IMR-90 (cell line): ENCODE data around the gene OSTF1. TPM values are rescaled to one million over a fixed set of nuclear protein-coding genes. Genes with fewer than 3 reads are reported as not detected.

Experiments used
- ATAC-seq: fragments of 200-7000 bp; cut with Tn5 transposase; 2 replicates; pipeline ENCODE4 v1.9.1; 2020; ENCODE audit warnings: low read depth, mild to moderate bottlenecking, moderate library complexity
- BruUV-seq: library from RNA; stranded (reverse); fragments of 400-500 nt; replicated peaks from 2 replicates; lab custom pipeline; 2021; lab: Mats Ljungman, UMichigan
- CTCF ChIA-PET: fragments of 300-600 bp; formaldehyde crosslinking; extraction: SDS; loops from one replicate; lab custom pipeline; 2021; ENCODE audit warnings: antibody characterized with exemption; lab: Yijun Ruan, JAX
- POLR2A ChIA-PET: fragments of 300-600 bp; sonication (Branson Sonifier 250); formaldehyde crosslinking; loops from one replicate; lab custom pipeline; 2022; ENCODE audit warnings: antibody characterized with exemption; ENCODE audit not compliant: unreplicated experiment; lab: Charles Lee
- DNase-seq: peaks from one replicate; pipeline ENCODE4 v3.0.0; 2013
- H2AFZ ChIP-seq: replicated peaks from 2 replicates; pipeline ENCODE3; 2013; ENCODE audit warnings: low read length, mild to moderate bottlenecking; ENCODE audit not compliant: poor library complexity
- H2AK5ac ChIP-seq: 2 replicates; pipeline ENCODE4 v1.6.1; 2013; ENCODE audit warnings: low read depth, low read length, inconsistent platforms
- H2AK9ac ChIP-seq: replicated peaks from 2 replicates; pipeline ENCODE3; 2013; ENCODE audit warnings: mild to moderate bottlenecking, low read depth, low read length, moderate library complexity; ENCODE audit not compliant: poor library complexity
- H2BK120ac ChIP-seq: 2 replicates; pipeline ENCODE4 v1.6.1; 2013; ENCODE audit warnings: low read depth, low read length, inconsistent platforms
- H2BK15ac ChIP-seq: 3 replicates; pipeline ENCODE4 v1.6.1; 2013; ENCODE audit warnings: low read depth, low read length, inconsistent platforms
- H2BK20ac ChIP-seq: 2 replicates; pipeline ENCODE4 v1.6.1; 2013; ENCODE audit warnings: low read depth, mild to moderate bottlenecking, inconsistent platforms, low read length, moderate library complexity
- H2BK5ac ChIP-seq: 2 replicates; pipeline ENCODE4 v1.6.1; 2013; ENCODE audit warnings: mild to moderate bottlenecking, low read depth, low read length, inconsistent platforms; ENCODE audit not compliant: poor library complexity, severe bottlenecking
- H3K14ac ChIP-seq: replicated peaks from 2 replicates; pipeline ENCODE4 v1.6.1; 2013; ENCODE audit warnings: low read depth, low read length, inconsistent platforms
- H3K18ac ChIP-seq: 2 replicates; pipeline ENCODE4 v1.6.1; 2013; ENCODE audit warnings: low read depth, low read length, control low read depth
- H3K23ac ChIP-seq: 2 replicates; pipeline ENCODE4 v1.6.1; 2013; ENCODE audit warnings: low read depth, low read length, inconsistent platforms
- H3K27ac ChIP-seq: 2 replicates; pipeline ENCODE4 v1.5.1; 2013; ENCODE audit warnings: mild to moderate bottlenecking, control low read depth, low read length; ENCODE audit not compliant: insufficient read depth
- H3K27me3 ChIP-seq: 2 replicates; pipeline ENCODE4 v1.6.1; 2013; ENCODE audit warnings: low read length; ENCODE audit not compliant: control insufficient read depth, insufficient read depth
- H3K36me3 ChIP-seq: 2 replicates; pipeline ENCODE4 v1.6.1; 2013; ENCODE audit warnings: low read length, mixed read lengths; ENCODE audit not compliant: control insufficient read depth, insufficient read depth
- H3K4ac ChIP-seq: 2 replicates; pipeline ENCODE4 v1.6.1; 2013; ENCODE audit warnings: low read depth, low read length, inconsistent platforms
- H3K4me1 ChIP-seq: 2 replicates; pipeline ENCODE4 v1.6.1; 2013; ENCODE audit warnings: low read length, mixed read lengths; ENCODE audit not compliant: control insufficient read depth, insufficient read depth
- H3K4me2 ChIP-seq: 2 replicates; pipeline ENCODE4 v1.6.1; 2013; ENCODE audit warnings: low read depth, mild to moderate bottlenecking, control low read depth, low read length, moderate library complexity
- H3K4me3 ChIP-seq: 2 replicates; pipeline ENCODE4 v1.5.1; 2013; ENCODE audit warnings: low read depth, mild to moderate bottlenecking, control low read depth, low read length, moderate library complexity; ENCODE audit not compliant: insufficient read depth
- H3K56ac ChIP-seq: 2 replicates; pipeline ENCODE4 v1.6.1; 2013; ENCODE audit warnings: low read length, inconsistent platforms; ENCODE audit not compliant: insufficient read depth; ENCODE audit errors: extremely low read depth
- H3K79me1 ChIP-seq, 2 experiments: 2 replicates each; pipeline ENCODE4 v1.6.1; 2013; ENCODE audit warnings: low read length in 2 of 2, inconsistent platforms in 1 of 2, low read depth in 1 of 2
- H3K9ac ChIP-seq: 2 replicates; pipeline ENCODE4 v1.6.1; 2013; ENCODE audit warnings: low read depth, low read length, control low read depth
- H3K9me1 ChIP-seq: 2 replicates; pipeline ENCODE4 v1.6.1; 2013; ENCODE audit warnings: low read length, inconsistent platforms; ENCODE audit not compliant: insufficient read depth
- H3K9me3 ChIP-seq: 2 replicates; pipeline ENCODE4 v1.6.1; 2013; ENCODE audit warnings: low read length; ENCODE audit not compliant: control insufficient read depth, insufficient read depth
- H4K20me1 ChIP-seq: 2 replicates; pipeline ENCODE4 v1.6.1; 2013; ENCODE audit warnings: low read length, inconsistent platforms; ENCODE audit not compliant: insufficient read depth
- H4K5ac ChIP-seq: 2 replicates; pipeline ENCODE4 v1.6.1; 2013; ENCODE audit warnings: mild to moderate bottlenecking, low read depth, low read length, control low read depth
- H4K8ac ChIP-seq, 2 experiments: 2 replicates each; pipeline ENCODE4 v1.6.1; 2013; ENCODE audit warnings: low read depth in 2 of 2, low read length in 2 of 2, control low read depth in 1 of 2, inconsistent platforms in 1 of 2
- H4K91ac ChIP-seq: 2 replicates; pipeline ENCODE4 v1.6.1; 2013; ENCODE audit warnings: low read depth, low read length, inconsistent platforms; ENCODE audit not compliant: insufficient read depth
- ELK1 ChIP-seq: fragments of 150-350 bp; IDR thresholded peaks from 2 replicates; pipeline ENCODE4 v1.6.1; 2016; ENCODE audit warnings: low read depth, mild to moderate bottlenecking, low read length, moderate library complexity, borderline replicate concordance
- WGBS, 2 experiments: methylation state at CpG; one replicate each; pipeline versions ENCODE4 v1.1.5 to v1.1.7; 2013; ENCODE audit warnings: missing lambda C conversion rate in 2 of 2; ENCODE audit not compliant: insufficient read length in 1 of 2; ENCODE audit errors: extremely low coverage in 2 of 2; 5-methylcytosine and 5-hydroxymethylcytosine counted together
- dilution Hi-C: fragments of 300-500 bp; cut with HindIII; formaldehyde crosslinking; loops from one replicate; pipeline ENCODE4 v1.14.3; 2018; ENCODE audit warnings: low sequenced_read_pairs; ENCODE audit not compliant: unreplicated experiment
- in situ Hi-C: fragments of 300-500 bp; cut with MboI; formaldehyde crosslinking; loops from 3 replicates; pipeline ENCODE4 v1.14.3; 2019; ENCODE audit warnings: low sequenced_read_pairs, inconsistent platforms, mixed read lengths
- intact Hi-C: fragments of 100-400 bp; cut with micrococcal nuclease; formaldehyde crosslinking; loops from 2 replicates; pipeline ENCODE4 v1.10.0; 2022
- polyA plus RNA-seq, 3 experiments: library from polyadenylated mRNA; depleted of rRNA; stranded (reverse); fragments of >200 nt; gene quantifications; 2 replicates each; pipeline ENCODE4 v1.2.3, GENCODE V29; 2012; ENCODE audit warnings: low replicate concordance in 1 of 3
- total RNA-seq: library from RNA; depleted of rRNA; stranded (reverse); fragments of >200 nt; gene quantifications from 2 replicates; pipeline ENCODE4 v1.2.3, GENCODE V29; 2012

Gene OSTF1
- total and polyA plus RNA-seq, 2 of the 4 experiments (the other 2 are of a cell fraction): 17.1 to 41.6 TPM

- H3K4ac ChIP-seq: no peak overlapping the region
- no peak overlapping the region for H2AK9ac ChIP-seq
- H4K91ac ChIP-seq: no peak overlapping the region
- in situ Hi-C loops (no loop called here), dilution Hi-C loops (no loop called here), intact Hi-C loops (no loop called here)
- no peaks in the 10 kb centered on the region for H3K36me3 ChIP-seq
- H2AFZ ChIP-seq: no peak overlapping the region
- BruUV-seq: no TSS peak
- no peaks in the 10 kb centered on the region for H3K27me3 ChIP-seq
- WGBS, 2 experiments: no CpG with 5 or more reads among the region's 2 CpGs
- TF ChIP-seq ELK1: no peak
- no peak overlapping the region for H4K8ac ChIP-seq
- no peak for DNase-seq
- no peak overlapping the region for H3K4me2 ChIP-seq
- H3K56ac ChIP-seq: no peak overlapping the region
- ATAC-seq: no peak
- H2BK20ac ChIP-seq: no peak overlapping the region
- no peak overlapping the region for H4K5ac ChIP-seq
- H2BK15ac ChIP-seq: no peak overlapping the region
- no peak overlapping the region for H3K14ac ChIP-seq
- no peak overlapping the region for H2AK5ac ChIP-seq
- H2BK120ac ChIP-seq: no peak overlapping the region
- no peak overlapping the region for H3K9ac ChIP-seq
- H2BK5ac ChIP-seq: no peak overlapping the region
- no peak overlapping the region for H3K4me3 ChIP-seq
- ChIA-PET CTCF (no interaction called here), POLR2A (no interaction called here)
- no peaks in the 10 kb centered on the region for H3K79me1 ChIP-seq
- H3K27ac ChIP-seq: no peak overlapping the region
- H3K9me1 ChIP-seq: no peaks in the 10 kb centered on the region
- no peak overlapping the region for H3K23ac ChIP-seq
- no peaks in the 10 kb centered on the region for H3K9me3 ChIP-seq
- H3K18ac ChIP-seq: no peak overlapping the region
- H4K20me1 ChIP-seq: no peaks in the 10 kb centered on the region
- H3K4me1 ChIP-seq: no peaks in the 10 kb centered on the region
Measured at GRCh38 chr9:75081632-75082031, 6.7 kb upstream of the OSTF1 start.
